Occipital lobe (tissue), 2 donors: ENCODE measurements around the gene MTG1. TPM values are rescaled to one million over a fixed set of nuclear protein-coding genes. Genes with fewer than 3 reads are reported as not detected.
"Not testable (repeated sequence)": the region's sequence is repeated elsewhere in the genome, so short reads cannot be mapped to it uniquely, and the experiment has no call there.

Experiments
- DNase-seq: peaks from one replicate; lab custom pipeline; 2025; lab: John Stamatoyannopoulos, UW
- total RNA-seq: library from RNA; depleted of rRNA; stranded (reverse); fragments of >200 nt; gene quantifications from one replicate; pipeline ENCODE4 v1.2.3, GENCODE V29; 2014

Gene MTG1
- total RNA-seq, 1 donor from 2014 or later = 14.8 TPM

DNA sequence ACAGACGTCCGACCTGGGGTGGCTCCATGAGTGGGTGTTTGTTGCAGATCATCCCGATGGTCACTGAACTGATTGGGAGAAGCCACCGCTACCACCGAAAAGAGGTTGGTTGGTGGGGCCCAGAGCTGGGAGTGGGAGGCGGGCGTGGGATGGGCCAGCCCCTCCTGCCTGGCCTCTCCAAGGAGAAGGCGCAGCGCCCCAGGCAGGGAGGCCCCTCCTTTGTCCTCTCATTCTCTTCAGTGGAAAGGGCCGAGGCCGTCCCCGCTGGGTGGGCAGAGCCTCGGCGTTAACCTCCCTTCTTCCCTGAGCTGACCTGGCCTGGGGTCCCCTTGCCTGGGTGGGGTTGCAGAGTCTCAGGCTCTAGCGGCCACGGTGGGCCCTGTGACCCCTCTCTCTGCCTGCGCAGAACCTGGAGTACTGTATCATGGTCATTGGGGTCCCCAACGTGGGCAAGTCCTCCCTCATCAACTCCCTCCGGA lies 5.2 kb downstream of the MTG1 start:
- DNase-seq = no peak

DNA sequence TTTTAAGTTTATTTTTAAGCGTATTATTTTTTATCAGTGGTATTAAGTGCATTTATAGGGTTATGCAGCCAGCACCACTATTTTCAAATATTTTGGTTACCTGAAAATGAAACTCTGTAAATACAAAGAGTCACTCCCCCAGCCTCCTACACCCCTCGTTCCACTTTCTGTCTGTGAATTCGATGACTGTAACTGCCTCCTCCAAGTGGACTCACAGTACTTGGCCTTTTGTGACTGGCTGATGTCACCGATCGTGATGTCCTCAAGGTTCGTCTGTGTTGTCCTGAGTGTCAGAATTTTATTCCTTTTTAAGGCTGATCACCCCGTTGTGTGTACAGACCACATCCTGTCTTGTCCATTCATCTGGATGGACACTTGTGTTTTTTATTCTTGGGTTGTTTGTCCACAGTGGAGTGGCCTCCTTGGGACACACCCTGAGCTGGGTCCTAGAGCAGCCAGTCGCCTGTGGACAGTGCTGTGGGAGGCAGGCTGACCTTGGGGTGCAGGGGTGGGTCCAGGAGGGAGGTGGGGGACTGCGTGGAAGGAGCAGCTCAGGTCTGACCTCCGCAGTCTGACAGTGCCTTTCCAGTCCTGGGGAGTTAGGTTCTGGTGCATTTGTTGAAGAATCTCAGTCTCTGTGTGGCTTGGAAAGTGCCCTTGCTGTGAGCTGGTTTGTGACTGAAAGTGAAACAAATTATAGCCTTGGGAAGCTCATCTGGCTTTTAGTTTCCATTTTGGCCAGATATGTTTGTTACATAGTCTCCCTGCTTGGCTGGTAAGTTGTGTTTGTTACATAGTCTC lies 6.9 kb downstream of the MTG1 start:
- no peak for DNase-seq

DNA sequence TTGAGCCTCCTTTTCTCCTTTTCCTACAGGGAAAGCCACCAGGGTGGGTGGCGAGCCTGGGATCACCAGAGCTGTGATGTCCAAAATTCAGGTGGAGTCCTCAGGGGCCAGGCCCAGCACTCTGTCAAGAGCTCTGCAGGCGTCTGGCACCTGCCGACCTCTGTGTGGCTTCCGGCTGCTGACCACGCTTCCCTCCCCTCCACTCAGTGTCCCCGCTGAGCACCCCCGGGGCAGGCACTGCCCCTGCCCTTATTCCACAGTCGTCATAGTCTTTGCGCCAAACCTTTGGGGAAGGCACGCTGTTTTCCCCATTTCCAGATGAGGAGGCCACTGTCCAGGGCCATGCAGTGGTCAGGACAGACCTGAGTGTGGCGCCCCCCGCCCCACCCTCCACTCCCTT lies 7.5 kb downstream of the MTG1 start:
- DNase-seq = no peak

DNA sequence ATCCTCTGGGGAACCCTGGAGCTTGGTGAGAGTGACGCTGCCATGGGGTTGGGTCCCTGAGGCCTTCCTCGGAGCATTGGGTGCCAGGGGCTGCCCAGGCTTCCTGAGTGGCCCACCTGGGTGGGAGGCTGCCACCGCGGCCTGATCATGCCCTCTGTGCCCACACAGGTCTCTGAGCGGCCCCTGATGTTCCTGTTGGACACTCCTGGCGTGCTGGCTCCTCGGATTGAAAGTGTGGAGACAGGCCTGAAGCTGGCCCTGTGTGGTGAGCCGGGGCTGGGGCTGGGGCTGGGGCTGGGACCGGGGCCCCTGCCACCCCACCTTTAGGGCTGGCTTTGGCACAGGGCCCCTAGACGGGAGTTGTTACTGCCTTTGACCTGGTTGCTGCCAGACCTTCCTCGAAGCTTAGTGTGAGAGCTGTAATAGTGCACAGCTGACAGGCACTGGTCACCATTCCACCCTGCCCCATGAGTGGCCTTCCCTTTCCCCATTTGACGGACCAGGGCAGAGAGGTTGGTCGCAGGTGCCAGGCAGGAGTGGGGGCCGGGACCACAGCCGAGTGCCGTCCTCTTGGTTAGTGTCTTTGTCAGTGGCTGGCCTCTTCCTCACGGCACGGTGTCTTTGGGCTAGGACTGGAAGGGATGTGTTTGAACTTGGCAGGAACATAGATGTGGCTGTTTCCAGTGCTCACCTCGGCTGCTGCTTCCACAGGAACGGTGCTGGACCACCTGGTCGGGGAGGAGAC lies 8.2 kb downstream of the MTG1 start:
- no peak for DNase-seq

DNA sequence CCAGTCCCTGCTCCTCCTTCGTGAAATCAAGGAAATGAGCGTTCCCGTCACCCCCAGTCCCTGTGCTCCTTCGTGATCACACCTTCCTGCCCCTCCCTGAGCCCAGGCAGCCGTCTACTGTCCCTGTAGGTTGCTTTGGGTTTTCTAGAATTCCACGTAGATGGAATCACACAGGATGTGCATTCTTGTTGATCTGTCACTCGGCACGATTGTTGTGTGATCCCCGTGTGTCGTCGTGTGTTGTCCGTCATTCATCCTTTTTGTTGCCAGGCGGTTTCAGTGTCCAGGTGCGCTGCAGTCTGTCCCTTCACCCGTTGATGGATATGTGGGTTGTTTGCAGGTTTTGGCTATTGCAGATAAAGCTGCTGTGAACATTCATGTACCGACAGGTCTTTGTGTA lies 9.4 kb downstream of the MTG1 start:
- DNase-seq = no peak

DNA sequence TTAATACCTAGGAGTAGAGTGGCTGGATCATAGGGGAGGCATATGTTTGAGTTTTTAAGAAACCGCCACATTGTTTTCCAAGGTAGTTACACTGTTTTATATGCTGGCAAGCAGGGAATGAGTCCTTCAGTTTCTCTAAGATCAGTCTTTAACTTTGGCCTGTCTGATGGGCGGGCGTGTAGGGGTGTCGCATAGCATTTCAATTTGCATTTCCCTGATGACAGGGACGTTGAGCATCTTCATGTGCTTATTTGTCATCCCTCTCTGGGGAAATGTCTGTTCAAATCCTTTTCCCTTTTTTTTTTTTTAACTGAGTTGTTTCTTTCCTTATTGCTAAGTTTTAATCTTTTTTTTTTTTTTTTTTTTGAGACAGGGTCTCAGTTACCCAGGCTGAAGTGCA lies 9.8 kb downstream of the MTG1 start:
- DNase-seq = no peak

DNA sequence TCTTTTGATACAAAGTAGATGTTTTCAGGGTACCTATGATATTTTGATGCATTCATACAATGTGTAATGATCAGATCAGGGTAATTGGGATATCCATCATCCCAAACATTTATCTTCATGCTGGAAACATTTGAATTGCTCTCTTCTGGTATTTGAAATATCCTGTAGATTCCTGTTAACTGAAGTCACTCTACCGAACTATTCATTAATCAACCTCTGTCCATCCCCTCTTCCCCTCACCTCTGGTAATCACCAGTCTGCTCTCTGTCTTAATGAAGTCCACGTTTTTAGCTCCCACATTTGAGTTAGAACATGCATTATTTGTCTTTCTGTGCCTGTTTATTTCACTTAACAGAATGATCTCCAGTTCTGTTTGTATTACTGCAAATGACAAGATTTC lies 11.3 kb downstream of the MTG1 start:
- DNase-seq = no peak

DNA sequence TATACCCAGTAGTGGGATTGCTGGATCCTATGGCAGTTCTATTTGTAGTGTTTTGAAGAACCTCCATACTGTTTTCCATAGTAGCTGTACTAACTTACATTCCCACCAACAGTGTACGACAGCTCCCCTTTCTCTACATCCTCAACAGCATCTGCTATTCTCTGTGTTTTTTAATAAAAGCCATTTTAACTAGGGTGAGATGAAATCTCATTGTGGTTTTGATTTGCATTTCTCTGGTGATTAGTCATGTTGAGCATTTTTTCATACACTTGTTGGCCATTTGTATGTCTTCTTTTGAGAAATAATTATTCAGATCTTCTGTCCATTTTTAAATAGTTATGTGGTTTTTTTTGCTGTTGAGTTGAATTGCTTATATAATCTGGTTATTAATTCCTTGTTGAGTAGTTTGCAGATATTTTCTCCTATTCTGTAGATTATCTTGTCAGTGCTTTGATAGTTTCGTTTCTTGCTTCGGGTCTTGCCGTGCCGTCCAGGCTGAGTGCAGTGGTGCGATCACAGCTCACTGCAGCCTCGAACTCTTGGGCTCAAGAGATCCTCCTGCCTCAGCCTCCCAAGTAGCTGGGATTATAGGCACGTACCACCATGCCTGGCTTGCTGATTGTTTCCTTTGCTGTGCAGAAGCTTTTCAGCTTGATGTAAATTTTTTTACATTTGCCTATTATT lies 12.0 kb downstream of the MTG1 start:
- DNase-seq = no peak

DNA sequence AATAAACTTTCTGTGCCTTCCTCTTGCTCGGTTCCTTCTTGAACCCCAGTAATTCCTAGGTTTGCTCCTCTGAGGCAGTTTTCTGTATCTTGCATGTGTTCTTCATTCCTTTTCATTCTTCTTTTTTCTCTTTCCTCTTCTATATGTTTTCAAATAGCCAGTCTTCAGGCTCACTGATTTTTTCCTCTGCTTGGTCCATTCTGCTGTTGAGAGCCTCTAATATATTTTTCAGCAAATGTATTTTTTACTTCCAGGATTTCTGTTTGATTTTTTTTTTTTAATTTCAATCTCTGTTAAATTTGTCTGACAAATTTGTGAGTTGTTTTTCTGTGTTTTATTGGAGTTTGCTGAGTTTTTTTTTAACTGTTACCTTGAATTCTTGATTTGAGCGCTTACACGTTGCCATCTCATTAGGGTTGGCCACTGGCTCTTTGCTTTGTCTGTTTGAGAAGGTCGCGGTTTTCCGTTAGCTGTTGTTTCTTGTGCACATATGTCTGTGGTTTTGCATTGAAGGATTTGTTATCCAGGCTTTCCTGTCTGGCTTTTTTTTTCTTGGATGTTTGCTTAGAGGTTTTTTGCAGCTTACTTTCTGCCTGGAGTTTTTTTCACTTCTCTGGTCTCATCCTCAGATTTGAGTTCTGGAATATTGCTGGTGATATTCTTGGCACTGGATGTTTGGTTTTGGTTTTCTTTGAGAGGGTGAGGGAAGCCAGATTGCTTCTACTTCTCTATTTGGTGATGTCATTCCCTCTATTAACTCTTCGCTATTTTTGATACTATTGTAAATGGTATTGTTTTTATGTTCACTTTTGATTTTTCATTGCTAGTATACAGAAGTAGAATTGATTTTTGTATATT lies 17.8 kb downstream of the MTG1 start:
- DNase-seq = no peak

DNA sequence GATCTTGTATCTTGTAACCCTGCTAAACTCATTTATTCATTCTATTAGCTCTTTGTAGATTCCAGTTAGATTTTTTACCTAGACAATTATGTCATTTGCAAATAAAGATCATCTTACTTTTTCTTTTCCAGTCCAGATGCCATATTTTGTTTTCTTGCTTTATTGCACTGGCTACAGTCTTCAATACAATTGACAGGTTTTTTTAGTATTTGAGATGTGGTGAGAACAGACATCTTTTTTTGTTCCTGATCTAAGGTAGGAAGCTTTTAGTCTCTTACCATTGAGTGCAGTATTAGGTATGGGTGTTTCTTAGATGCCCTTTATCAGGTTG lies 18.4 kb downstream of the MTG1 start:
- DNase-seq = no peak

DNA sequence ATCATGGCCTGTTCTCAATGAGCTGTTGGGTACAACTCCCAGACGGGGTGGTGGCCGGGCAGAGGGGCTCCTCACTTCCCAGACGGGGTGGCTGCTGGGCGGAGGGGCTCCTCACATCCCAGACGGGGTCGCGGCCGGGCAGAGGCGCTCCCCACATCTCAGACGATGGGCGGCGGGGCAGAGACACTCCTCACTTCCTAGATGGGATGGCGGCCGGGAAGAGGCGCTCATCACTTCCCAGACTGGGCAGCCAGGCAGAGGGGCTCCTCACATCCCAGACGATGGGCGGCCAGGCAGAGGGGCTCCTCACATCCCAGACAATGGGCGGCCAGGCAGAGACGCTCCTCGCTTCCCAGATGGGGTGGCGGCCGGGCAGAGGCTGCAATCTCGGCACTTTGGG lies 20.4 kb downstream of the MTG1 start:
- DNase-seq = not testable (repeated sequence)

DNA sequence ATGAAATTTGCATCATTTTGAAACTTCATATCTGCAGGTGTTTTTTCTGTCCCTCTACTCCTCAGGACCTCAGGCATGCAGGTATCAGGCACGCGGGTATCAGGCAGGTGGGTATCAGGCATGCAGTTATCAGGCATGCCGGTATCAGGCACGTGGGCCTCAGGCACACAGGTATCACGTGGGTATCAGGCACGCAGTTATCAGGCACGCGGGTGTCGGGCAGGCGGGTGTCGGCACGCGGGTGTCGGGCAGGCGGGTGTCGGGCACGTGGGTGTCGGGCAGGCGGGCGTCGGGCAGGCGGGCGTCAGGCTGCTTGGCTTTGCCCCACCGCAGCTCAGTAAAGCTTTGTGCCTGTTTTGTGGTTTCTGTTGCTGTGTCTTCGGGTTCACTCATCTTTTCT lies 21.8 kb downstream of the MTG1 start:
- no peak for DNase-seq

DNA sequence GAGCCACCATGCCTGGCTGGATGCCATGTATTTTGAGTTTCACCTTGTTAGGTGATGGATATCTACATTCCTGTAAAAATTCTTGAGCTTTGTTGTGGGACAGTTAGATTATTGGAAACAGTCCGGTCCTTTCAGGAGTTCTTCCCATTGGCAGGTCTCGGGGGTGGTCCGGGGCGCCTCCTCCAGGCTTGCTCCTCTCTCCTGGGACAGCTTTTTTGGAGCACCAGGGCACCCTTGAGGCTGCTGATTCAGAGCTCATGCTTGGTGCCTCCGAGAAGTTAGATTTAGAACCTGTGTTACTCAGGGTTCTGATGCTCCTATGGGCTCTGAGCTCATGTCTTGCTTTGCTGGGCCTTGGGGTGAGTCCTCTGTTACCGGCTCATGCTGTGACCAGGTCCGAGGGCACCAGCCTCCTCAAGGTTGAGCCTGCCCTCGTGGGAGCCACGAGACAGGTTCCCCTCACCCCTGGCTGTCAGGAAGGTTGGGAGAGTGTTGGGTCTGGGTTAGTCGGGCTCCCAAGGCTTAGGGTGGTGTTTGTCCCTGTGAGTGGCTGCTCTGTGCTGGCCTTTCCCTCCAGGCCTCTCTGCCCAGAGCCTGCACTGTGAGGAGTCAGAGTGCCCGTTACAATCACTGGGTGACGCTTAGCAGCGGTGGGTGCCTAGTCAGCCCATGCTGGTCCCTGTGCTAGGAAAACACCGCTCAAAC lies 24.5 kb downstream of the MTG1 start:
- DNase-seq = no peak

DNA sequence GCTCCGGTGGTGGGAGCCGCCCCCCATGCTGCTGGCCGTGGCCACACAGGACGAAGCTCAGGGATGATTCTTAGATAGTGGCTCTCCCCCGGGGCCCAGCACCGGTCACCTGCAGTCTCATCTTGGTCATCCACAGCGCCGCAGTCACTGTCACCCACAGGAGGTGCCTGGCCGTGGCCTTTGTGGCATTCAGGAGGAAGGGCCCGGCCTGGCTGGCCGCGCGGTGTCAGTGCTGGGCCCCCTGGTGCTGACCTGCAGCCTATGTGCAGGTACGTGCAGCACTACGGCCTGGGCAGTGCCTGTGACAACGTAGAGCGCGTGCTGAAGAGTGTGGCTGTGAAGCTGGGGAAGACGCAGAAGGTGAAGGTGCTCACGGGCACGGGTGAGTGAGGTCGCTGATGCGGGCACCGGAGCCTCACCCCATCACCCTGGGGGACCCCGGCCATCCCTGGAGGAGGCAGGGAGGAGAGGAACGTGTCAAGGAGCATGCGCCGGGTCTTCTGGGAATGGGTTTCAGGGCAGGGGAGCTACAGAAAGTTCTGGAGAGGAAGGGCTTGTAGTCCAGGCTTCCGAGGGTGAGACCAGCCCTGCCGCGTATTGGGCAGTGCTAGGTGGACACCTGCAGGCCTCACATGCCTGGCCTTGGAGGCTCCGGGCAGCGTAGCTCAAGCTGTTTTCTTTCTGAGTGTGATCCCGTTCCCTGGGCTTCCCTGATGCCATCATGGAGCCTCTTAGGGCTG lies 25.4 kb downstream of the MTG1 start:
- DNase-seq = no peak

DNA sequence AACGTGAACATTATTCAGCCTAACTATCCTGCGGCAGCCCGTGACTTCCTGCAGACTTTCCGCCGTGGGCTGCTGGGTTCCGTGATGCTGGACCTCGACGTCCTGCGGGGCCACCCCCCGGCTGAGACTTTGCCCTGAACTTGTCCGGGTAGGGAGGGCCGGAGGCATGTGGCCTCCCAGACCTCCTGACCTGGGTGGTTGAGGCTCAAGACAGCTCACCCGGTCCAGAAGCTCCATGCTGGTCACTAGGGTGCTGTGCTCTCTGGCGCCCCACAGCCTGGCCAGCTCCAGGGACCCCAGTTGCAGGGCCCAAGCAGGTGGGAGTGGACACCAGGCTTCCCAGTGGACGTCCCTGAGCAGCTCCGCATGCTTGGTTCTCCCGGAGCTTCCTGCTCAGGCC lies 26.1 kb downstream of the MTG1 start:
- DNase-seq = no peak

DNA sequence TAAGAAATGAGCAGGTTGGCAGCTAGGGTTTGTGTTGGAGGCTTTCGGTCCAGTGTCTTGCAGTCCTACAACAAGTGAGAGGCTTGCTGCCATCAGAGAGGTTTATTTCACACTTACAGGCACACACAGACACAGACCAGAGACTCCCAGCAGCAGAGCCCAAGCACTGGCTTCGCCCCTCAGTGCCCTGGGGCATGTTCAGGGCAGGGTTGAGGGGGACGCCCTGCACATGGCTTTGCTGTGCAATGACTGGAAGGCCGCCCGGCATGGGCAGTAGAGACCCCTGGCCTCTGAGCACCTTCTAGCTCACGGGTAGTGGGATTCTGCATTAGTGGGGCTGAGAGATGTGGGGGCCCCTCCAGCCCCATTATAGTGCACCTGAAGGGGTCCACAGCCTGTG lies 26.6 kb downstream of the MTG1 start:
- no peak for DNase-seq

DNA sequence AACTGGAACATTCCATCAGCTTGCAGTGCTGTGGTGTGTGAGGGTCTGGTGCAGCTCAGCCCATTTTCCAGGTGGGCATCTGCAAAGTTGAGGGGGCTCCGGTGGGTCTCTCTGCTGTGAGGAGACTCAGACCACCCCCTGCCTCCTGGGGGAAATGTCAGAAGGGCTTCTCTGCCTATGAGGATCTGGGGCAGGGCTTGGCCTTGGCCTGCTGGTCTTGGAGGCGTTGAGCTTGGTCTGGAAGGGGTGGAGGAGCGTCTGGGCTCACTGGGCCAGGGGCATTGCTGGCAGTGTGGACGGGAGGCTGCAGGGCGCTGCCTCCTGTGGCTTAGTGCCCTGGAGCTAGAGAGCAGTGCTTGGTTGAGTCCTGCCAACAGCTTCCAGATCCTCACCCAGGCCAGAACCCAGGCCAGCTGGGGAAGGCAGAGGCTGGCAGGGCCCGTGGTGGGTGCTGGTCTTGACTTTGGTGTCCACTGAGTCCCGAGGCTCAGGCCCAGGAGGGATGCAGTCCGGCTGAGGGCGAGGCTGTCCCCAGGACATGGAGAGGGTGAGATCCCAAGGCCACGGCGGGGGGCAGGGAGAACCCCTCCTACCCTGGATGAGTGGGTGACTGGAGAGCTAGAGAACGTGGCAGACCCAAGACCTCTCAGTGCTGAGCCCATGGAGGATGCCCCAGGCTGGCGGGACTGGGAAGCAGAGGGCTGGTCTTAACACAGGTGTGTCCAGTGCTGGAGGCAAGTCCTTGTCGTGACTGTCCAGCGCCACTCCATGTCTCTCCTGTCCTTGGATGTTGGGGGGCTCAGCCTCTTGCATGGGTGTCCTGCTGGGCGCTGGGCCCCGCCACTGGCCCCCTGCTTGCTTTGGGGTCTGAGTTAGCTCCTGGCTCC lies 27.6 kb downstream of the MTG1 start:
- DNase-seq = no peak

DNA sequence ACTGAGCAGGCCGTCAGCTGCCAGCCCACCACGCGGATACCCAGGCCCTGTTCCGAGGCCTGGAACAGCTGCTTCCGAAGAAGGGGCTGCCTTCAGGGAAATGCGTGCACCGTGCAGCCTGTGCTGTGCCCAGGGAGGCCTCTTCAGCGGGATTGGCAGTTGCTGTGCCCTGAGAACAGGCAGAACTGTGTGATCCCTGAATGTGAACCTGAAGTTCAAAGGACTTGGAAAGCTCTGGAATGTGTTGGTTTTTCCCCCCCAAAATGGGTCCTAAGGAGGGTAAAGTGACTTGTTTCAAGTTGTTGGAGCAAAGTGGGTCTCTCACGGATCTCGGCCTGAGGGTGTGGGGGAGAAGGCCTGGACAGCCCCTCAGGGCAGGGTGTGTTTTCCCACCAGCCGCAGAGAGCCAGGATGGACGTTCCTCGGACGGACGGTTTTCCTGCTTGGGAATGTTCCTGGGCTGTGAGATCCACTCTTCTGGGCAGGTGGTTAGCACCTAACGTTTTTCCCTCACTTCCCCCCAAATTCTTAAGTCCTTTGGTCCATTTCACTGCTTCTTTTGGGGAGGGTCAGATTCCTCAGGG lies 28.4 kb downstream of the MTG1 start:
- no peak for DNase-seq
